ENCODE measurements around the gene STRA6.
A peak's percentile ranks its signal among the peaks of the same experiment; 100 is the strongest.

The STRA6 gene

DNA sequence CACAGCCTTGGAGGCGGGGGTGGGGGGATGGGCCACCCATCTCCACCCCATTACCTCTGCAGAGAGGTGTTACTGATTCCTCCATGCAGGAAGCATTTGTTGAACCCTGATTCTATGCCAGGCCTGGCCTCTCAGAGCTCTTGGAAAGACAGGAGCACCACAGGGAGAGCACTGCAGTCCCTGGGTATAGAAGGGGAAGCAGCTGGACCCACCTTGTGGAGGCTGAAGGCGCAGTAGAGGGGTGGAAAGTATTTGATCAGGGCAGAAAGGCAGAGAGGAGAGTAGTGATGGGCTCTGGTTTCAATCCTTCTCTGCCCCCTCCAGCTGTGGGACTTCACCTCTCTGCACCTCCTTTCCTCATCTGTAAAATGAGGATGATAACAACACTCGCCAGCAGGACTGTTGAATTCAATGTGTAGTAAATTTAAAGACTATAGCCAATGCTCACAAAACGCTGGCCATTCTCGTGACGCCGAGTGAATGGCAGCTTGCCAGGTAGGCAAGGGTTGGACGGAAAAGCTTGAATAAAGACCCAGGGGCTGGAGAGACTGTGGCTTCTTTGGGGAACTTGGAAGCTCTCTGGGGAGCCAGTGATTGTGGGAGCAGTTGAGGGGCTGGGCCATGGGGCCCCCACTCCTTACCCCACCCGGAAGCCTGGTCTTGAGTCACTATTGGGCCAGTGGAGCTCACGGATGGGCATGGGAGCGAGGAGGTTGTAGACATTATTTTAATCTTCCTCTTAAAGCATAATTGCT is 25.6 kb upstream of the STRA6 start:
- DNase-seq, result peak in 2 of 10 donors; percentile 59 to 73
- intact Hi-C loops (cut with DNase I), result loop anchor here (10.0 kb wide), 1 partner anchor 93 kb away; the partner anchor contains the start of gene ISLR2

DNA sequence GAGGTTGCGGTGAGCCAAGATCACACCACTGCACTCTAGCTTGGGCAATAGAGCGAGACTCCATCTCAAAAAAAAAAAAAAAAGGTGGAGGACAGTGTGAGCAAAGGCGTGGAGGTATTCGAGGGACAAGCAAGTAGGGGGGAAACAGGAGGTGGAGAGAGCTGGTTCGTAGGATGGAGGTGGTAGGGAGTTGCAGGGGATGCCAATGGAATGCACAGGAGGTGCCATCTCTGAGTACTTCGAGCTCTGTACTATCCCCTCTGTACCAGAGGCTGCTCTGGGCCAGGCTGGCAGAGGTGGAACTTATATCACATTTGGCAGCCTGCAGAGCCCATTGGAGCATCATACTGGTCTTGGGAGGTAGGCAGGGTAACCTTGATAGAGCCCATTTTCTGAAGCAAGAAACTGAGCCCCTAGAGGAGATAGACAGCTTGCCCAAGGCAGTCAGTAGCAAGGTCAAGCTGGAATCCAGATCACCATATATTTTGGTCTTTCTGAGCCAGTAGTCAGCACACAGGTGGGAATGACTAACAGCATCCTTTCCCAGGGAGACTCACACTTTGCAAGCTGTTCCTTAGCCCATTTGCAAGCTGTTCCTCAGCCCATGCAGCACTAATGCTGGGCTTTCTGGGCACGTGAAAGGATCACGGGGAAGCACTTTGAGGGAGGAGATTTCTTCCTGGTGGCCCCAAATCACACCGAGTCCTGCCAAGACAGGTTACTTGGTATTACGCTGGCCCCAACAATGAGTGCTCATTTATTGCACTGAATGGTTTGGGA is 24.4 kb upstream of the STRA6 start:
- intact Hi-C loops (cut with DNase I), result loop anchor here (10.0 kb wide), 1 partner anchor 92 kb away; the partner anchor contains the start of gene ISLR2
- peak in 6 of 10 donors; percentile 40 to 91 (median 58) for DNase-seq

DNA sequence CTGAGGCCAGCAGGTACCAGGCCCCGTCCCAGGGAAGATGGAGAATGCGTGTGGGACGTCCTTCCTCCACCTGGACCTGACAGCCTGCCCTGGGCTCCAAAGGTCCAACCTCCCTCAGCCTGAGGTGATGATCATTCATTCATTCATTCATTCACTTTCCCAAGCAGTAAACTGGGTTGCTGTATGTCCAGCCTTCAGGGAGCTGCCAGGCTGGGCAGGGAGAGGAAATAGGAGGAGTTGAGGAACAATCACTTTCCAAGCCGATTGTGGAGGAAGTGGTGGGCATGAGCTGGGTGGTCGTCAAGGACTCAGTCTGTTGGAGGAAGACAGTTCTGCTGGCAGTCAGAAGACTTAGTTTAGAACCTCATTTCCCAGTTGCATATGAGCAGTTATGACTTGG is 23.3 kb upstream of the STRA6 start:
- peak in 1 of 10 donors; percentile 28 for DNase-seq
- intact Hi-C loops (cut with DNase I), result loop anchor here (10.0 kb wide), 1 partner anchor 91 kb away; the partner anchor contains the start of gene ISLR2

DNA sequence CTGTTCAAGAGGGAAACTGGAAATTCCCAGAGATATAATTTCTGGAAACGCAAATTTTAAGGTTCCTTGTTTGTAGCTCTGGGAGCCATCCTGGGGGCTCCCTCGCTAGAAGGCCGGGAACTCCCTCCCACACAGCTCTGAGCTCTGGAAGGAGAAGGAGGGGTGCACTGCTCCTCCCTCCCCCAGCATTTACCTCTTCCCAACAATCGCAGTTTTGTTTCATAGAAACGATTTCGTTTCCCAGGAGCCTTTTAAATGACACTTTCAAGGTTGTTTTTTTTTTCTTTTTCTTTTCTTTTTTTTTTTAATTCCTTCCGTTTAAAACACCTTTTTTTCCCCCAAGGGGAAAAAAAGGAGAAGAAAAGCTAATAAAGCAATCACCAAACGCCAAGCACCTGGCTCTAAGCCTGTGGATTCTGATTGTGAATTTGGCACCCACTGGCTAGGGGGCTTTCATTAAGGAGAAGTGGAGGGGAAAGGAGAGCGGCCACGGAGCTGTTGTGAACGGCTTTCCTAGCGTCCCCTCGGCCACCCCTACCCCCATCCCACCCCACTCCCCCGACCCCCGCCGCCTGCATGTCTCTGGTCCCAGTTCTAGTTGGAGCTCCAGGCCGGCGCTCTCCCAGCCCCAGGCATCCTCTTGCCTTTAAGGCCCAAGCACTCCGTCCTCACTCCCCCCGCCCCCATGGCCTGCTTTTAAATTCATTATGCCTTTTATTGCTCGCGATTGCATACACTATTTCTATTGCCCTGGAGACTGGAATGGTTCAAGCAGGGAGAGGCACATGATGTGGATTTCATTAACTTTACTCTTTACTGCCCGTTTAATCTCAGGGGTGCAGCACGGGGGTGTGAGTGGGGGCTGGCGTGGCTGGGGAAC is 19.9 kb upstream of the STRA6 start:
- intact Hi-C loops (cut with DNase I), result loop anchor here (5.0 to 10.0 kb wide), 2 partner anchors 40 to 88 kb away; partner anchors contain the start of gene ISLR2
- DNase-seq, result peak in 1 of 10 donors; percentile 50

DNA sequence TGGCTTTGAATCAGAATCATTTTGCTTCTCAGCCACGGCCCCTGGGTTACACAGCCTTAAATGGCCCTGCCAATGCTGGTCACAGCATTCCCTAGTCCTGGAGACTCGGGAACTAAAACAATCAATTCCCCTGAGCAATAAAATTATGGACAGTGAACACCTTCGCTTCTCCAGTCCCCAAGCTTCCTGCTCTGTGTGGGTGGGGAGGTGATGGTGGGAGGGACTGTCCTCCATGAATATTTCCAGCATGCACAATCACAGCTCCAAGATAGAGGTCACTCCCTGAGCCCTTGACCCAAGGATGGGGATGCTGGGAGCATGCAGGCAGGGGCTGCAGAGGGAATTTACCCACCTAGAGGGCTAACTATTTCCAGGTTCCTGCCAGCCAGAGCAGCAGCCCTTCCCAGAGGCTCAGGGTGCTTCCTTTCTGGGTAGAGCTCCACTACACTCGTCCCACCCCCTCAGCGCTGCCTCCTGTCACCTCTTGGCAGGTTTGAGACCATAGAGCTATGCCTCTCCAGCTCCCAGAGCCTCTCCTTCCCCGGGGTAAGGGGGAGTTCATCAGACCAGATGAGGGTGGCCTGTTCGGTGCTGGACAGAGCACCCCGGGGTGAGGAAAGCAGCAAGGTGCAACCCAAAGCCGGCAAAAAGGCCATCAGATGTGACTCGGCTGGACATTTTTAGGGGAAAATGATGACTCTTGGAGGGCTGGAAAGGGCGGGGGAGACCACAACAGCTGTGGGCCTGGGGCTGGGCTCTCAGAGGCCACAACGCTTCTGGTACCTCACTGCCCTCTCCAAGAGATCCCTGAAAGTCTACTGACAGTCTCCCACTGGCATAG is 19.0 kb upstream of the STRA6 start:
- DNase-seq, result no peak

DNA sequence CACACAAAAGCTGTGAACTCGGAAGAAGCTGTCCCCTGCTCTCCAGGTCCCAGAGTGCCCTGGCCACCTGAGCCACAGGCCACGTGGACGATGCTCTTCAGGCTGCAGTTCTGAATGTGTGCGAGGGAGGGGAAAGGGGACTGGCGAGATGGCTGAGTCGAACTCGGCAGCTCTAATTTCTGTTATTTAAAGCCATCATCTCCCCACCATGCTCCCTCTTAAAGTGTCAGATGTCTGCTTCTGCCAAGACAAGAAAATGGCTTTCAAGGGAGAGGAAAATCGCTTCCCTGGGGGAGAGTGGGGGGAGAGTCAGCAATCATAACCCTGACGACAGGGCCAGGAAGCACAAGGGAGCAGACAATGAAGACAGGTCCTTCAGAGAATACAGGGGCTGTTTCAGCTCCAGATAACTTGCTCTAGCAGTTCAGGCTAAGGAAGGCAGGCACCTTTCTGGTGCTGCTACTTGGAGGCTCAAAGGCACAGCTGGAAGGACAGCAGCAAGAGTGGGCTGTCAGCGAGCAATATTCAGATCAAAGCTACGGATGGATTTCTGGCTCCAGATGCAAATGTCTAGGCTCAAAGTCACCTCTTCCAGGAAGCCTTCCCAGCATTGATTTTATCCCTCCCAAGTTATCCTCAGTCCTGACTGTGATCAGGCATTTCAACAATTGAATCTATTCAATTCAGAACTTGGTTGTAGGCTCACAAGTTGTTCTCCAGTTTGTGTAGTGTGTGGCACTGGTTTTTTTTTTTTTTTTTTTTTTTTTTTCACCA is 18.1 kb upstream of the STRA6 start:
- DNase-seq, result no peak
- intact Hi-C loops (cut with DNase I), result loop anchor here (5.0 to 10.0 kb wide), 2 partner anchors 42 to 86 kb away; partner anchors contain the start of gene ISLR2

More for the DNA sequence above, 19.0 kb upstream of the STRA6 start:
- intact Hi-C loops (cut with DNase I), result loop anchor here (5.0 to 10.0 kb wide), 2 partner anchors 41 to 87 kb away; partner anchors contain the start of gene ISLR2

DNA sequence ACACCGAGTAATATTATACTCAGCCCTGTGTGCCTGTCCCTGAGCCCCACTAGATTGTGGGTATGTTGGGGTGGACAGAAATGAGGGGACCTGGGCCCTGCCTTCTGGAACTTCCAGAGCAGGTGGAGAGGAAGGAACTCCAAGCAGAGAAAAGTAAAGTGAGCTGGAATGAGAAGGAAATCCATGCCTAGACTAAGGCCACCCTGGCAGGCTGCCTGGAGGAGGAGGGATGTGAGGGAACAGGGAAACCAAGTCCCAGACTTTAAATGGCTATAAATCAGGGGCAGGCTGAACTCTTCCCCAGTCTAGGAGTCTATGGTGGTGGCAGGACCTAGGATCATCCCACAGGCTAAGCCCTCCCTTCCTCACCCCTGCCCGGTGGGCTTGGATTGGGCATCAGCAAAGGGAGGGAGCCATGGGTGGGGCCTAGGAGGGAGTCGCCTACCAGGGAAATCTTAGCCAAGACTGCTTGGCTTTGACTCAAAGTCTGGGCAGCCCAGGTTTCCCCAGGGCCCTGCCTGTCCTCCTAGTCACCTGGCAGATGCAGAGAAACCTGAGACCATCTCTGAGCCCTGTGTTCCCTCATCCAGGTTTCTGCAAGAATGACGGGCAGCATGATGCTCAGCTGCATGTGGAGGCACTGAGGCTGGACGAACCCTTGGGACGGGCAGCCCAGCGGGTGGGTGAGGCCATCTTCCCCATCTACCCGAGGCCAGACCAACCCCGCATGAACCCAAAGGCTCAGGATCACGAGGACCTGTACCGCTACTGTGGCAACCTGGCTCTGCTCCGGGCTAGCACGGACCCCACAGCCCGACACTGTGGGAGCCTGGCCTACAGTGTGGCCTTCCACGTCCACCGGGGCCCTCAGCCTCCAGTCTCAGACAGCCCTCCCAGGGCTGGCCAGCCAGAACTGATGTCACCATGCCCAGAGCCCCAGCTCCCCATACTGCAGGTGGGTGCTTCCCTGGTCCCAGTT is 15.6 kb upstream of the STRA6 start:
- DNase-seq, result no peak
- intact Hi-C loops (cut with DNase I), result no loop called here

DNA sequence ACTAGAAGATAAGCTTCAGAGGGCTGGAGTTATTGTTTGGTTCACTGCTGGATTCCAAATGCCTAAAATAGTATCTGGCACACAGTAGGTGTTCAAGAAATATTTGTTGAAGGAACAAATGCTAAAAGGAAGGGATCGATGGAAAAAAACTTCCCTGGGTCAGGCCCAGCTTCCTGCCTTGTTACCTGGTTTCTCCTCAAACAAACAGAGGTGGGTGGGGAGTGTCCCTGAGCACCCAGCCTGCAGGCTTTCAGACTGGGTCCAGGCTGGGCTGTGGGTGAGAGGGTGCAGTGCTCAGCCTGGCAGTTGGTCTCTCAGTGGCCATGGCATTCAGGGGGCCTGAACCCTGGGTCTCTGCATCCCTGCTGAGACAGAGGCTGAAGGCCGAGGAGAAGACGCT is 14.4 kb upstream of the STRA6 start:
- DNase-seq, result no peak
- intact Hi-C loops (cut with DNase I), result no loop called here

DNA sequence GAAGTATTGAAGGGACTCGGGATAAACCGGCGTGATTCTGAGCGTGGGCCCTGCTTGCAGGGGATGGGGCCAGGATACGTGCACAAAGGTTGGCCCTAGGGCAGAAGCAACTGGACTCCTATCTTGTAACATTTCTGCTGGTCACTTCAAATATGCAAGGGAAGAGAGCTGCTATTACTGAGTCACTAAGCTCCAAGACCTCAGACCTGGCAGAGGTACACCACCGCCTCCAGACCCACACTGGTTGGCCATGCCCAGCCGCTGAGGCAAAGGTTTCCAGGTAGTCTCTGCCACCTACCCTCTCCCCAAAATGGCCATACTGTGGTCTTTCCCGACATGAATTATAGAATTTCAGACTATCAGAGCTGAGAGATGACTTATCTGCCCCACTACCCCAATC is 13.4 kb upstream of the STRA6 start:
- intact Hi-C loops (cut with DNase I), result no loop called here
- no peak for DNase-seq

DNA sequence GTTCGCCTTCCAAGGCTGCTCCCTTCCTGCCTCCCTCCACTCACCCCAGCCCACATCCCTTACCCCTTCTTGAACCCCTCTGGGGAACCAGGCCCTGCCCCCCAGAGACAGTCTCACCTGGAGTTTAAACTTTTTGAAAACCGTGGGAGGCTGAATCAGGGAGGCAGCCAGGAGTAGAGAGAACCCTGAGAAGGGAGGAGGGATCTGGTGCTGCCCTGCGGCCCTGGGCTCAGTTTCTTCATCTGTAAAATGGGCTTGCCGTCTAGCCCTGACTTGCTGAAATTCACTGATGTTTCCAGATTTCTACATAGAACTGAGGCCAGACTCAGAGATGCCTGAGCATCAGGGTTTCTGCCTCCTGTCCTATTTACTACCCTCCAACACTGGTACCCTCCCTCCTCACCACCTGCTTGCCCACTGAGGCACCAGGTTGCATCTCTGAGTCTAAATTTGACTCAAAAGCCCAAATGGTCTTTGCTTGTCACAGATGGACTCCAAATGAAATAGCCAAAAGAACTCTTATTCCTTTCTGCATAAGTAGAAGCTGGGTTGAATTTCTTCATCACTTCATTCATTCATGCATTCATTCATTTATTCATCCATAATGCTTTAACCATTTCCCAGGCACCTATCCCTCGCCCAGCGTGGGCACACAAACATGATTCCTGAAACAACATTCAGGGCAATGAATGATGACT is 11.9 kb upstream of the STRA6 start:
- no peak for DNase-seq
- intact Hi-C loops (cut with DNase I), result no loop called here

DNA sequence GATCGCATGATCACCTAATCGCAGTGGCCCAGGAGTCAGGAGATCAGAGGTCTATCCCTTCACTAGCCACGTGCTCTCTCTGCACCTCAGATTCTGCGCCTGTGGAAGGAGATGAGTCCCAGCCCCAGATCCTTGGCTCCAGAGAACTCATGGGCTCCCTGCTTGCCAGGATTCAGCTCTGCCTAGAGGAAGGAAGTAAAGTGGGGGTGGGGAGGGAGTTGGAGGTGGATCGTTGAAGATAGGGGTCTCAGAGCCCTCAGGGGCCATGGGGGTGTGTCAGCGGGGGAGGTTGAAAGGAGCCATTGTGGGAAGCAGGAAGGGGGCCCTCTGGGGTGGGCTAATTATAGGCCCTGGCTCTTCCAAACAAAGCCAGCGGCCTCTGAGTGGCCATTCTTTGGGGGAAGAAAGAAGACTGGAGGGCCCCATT is 11.3 kb upstream of the STRA6 start:
- intact Hi-C loops (cut with DNase I), result no loop called here
- DNase-seq, result no peak

DNA sequence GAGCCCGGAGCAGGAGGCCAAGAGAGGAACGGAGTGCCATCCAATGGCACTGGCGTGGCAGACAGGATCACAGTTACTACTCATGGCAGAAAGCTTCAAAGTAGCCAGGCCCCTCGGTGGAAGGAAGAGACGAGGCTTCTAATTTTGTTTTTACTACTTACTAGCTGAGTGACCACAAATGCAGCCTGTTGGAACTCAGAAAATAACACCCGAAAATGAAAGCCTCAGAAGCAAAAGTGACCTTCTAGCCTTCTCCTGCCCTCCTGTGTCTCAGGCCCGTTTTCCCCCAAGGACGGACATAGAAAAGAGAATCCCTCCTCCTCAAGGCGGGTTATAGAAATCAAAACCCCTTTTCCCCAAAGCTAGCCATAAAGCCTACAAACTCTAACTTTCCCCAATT is 9.9 kb upstream of the STRA6 start:
- intact Hi-C loops (cut with DNase I), result no loop called here
- no peak for DNase-seq

DNA sequence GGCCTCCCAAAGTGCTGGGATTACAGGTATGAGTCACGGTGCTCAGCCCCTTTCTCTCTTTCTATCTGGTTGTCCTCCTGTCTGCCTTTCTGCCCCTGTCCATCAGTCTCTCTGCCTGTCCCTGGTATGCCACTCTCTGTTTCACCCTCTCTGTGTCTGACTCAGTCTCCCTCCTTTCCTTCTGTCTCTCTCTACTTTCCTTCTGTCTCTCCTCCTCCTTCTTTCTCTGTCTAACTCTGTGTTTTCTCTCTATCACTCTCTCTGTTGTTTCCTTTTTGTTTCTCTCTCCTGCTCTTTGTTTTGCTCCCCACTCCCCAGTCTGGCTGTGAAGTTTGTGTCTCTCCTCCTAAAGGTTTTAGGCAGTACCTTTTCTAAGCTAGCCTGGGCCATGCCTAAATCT is 9.1 kb upstream of the STRA6 start:
- intact Hi-C loops (cut with DNase I), result no loop called here
- DNase-seq, result no peak

DNA sequence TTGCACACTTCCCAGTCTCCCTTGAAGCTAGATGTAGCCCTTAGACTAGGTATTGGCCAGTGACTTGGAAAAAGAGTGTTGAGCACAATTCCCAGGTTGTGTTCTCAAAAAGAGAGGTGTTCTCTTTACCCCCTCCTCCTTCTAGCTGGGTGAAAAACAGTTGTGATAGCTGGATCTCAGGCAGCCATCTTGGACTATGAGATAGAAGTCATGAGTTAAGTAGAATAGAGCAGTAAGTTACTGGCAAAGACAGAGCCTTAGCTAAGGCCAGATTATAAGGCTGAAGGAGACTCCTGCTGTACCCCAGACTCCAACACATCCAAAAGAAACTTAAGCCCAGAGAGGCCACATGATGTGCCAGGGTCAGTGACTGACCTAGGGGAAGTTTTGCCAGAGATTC is 8.1 kb upstream of the STRA6 start:
- intact Hi-C loops (cut with DNase I), result no loop called here
- no peak for DNase-seq

DNA sequence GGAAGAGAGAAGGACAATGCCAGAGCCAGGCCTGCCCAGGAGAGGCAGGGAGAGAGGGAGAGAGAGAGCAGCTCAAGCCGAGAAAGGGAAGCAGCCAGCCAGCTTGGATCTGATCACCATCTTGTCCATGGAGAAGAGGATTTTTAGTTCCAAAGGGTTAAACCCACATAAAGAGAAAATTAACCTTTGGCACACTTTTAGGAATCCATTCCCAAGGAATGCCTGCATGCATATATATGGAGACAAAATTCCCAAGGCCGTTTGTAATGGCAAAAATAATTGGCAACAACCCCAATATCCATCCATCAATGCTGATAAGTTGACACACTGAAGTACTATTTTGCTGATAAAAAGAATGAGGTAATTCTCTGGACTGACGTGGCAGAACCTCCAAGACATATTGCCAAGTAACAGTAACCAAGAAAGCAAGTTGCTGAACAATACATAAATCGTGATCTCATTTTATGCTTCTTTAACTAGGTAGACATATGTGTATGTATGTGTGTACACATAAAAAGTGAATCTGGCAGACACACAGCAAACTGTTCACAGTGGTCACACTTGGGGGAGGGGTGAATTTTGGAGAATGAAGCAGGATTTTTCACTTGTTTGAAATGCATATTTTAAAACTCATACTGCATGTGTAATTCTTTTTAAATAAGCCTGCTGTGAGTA is 7.5 kb upstream of the STRA6 start:
- DNase-seq, result no peak
- intact Hi-C loops (cut with DNase I), result no loop called here

DNA sequence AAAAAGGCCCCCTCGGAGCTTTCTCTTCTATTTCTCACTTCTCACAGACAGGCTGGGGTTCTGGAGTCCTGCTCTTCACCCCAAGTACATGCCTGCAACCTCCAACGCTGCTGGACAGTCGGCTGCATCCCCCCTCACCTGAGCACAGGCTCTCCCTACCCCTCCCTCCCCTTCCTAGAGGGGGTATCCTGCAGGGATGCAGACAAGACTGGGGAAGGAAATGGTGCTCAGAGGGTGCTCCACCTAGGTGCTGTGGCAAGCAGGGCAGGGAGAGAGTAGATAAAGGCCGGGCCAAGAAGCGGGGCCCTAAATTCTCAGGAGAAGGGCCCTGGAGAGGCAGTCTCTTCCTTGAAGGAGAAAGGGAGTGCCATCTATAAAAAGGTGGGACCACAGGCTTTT is 7.0 kb upstream of the STRA6 start:
- intact Hi-C loops (cut with DNase I), result no loop called here
- no peak for DNase-seq
